Thymus (tissue), 11 donors: ENCODE data around the gene GRHL1. TPM values are rescaled to one million over a fixed set of nuclear protein-coding genes. Genes with fewer than 3 reads are reported as not detected.
"Not testable (repeated sequence)": the region's sequence is repeated elsewhere in the genome, so short reads cannot be mapped to it uniquely, and the experiment has no call there.

Source experiments
- DNase-seq, 9 donors: peaks; one replicate each; pipeline ENCODE4 v3.0.0-alpha.2; 2013; ENCODE audit warnings: low spot score in 9 of 9, low read depth in 6 of 9, missing footprints in 1 of 9
- H3K27ac ChIP-seq, 2 donors: one replicate each; pipeline ENCODE4 v1.5.1; 2013; ENCODE audit warnings: control low read depth in 1 of 2, low read depth in 1 of 2, low read length in 1 of 2, mild to moderate bottlenecking in 1 of 2, moderate library complexity in 1 of 2
- H3K27me3 ChIP-seq, 2 donors: one replicate each; pipeline ENCODE4 v1.5.1; 2013; ENCODE audit warnings: low read length in 1 of 2; ENCODE audit not compliant: control insufficient read depth in 2 of 2, insufficient read depth in 1 of 2
- H3K36me3 ChIP-seq, 2 donors: one replicate each; pipeline ENCODE4 v1.5.1; 2013; ENCODE audit warnings: low read length in 1 of 2, mild to moderate bottlenecking in 1 of 2, moderate library complexity in 1 of 2; ENCODE audit not compliant: control insufficient read depth in 2 of 2, insufficient read depth in 2 of 2
- H3K4me1 ChIP-seq, 2 donors: one replicate each; pipeline ENCODE4 v1.5.1; 2013; ENCODE audit warnings: low read length in 2 of 2; ENCODE audit not compliant: control insufficient read depth in 2 of 2, insufficient read depth in 2 of 2
- H3K4me3 ChIP-seq, 2 donors: one replicate each; pipeline ENCODE4 v1.5.1; 2013; ENCODE audit warnings: low read length in 2 of 2, control low read depth in 1 of 2, mild to moderate bottlenecking in 1 of 2
- H3K9me3 ChIP-seq, 2 donors: one replicate each; pipeline ENCODE4 v1.5.1; 2013; ENCODE audit warnings: low read length in 1 of 2, mild to moderate bottlenecking in 1 of 2; ENCODE audit not compliant: control insufficient read depth in 2 of 2, insufficient read depth in 1 of 2
- WGBS: extraction: QIAGEN DNeasy Blood & Tissue Kit; methylation state at CpG from one replicate; pipeline ENCODE4 v1.1.7; 2013; 5-methylcytosine and 5-hydroxymethylcytosine counted together
- polyA plus RNA-seq: library from polyadenylated mRNA; stranded (reverse); fragments of 200-250 nt; gene quantifications from one replicate; pipeline ENCODE4 v1.2.3, GENCODE V29; 2013
- total RNA-seq: library from RNA; stranded (reverse); fragments of 120-200 nt; gene quantifications from one replicate; pipeline ENCODE4 v1.2.4, GENCODE V29; 2013
- donor health status: healthy.

The GRHL1 gene
- total and polyA plus RNA-seq, 2 donors: 1.2 to 7.9 TPM

- Histone ChIP-seq H3K9me3 (no peaks in the 10 kb centered on the region), H3K27ac (no peak overlapping the region), H3K4me1 (no peaks in the 10 kb centered on the region), H3K36me3 (peaks cover 15 to 48% of the 10 kb centered on the region in 2 donors), H3K27me3 (no peaks in the 10 kb centered on the region), H3K4me3 (no peak overlapping the region)
- DNase-seq: no peak
- WGBS: 97% methylated on average over 3 of the region's 3 CpGs
Observed at GRCh38 chr2:9919512-9919911, 32.0 kb upstream of the GRHL1 start.

- peaks cover 16 to 23% of the 10 kb centered on the region in 2 donors for H3K36me3 ChIP-seq
- not testable (repeated sequence) for DNase-seq, H3K4me1 ChIP-seq, H3K9me3 ChIP-seq, H3K27ac ChIP-seq, H3K27me3 ChIP-seq, H3K4me3 ChIP-seq
- 97% methylated on average over 2 of the region's 2 CpGs for WGBS
Observed at GRCh38 chr2:9927020-9927419, 24.5 kb upstream of the GRHL1 start.

- DNase-seq: no peak
- WGBS: 97% methylated on average over 4 of the region's 4 CpGs
- H3K27ac ChIP-seq: no peak overlapping the region
- H3K4me3 ChIP-seq: no peak overlapping the region
- H3K36me3 ChIP-seq: peaks cover 9 to 15% of the 10 kb centered on the region in 2 donors
- no peaks in the 10 kb centered on the region for H3K4me1 ChIP-seq
- H3K27me3 ChIP-seq: no peaks in the 10 kb centered on the region
- no peaks in the 10 kb centered on the region for H3K9me3 ChIP-seq
Observed at GRCh38 chr2:9937258-9937657, 14.2 kb upstream of the GRHL1 start.

- no peak overlapping the region for H3K27ac ChIP-seq
- H3K27me3 ChIP-seq: no peaks in the 10 kb centered on the region
- H3K36me3 ChIP-seq: peaks cover 9 to 15% of the 10 kb centered on the region in 2 donors
- WGBS: 93% methylated on average over 9 of the region's 9 CpGs
- H3K9me3 ChIP-seq: no peaks in the 10 kb centered on the region
- DNase-seq: no peak
- H3K4me3 ChIP-seq: no peak overlapping the region
- no peaks in the 10 kb centered on the region for H3K4me1 ChIP-seq
Observed at GRCh38 chr2:9937968-9938367, 13.5 kb upstream of the GRHL1 start.

GRCh38 chr2:9939587-9940485 lies 11.7 kb upstream of the GRHL1 start:
- H3K27ac ChIP-seq: no peak overlapping the region
- 82% methylated on average over 9 of the region's 9 CpGs for WGBS
- no peaks in the 10 kb centered on the region for H3K9me3 ChIP-seq
- no peak overlapping the region for H3K4me3 ChIP-seq
- peaks cover 4 to 10% of the 10 kb centered on the region in 2 donors for H3K36me3 ChIP-seq
- no peaks in the 10 kb centered on the region for H3K4me1 ChIP-seq
- no peaks in the 10 kb centered on the region for H3K27me3 ChIP-seq
- no peak for DNase-seq

GRCh38 chr2:9941196-9941995 lies 10.1 kb upstream of the GRHL1 start:
- WGBS: 86% methylated on average over 13 of the region's 13 CpGs
- Histone ChIP-seq H3K4me3 (no peak overlapping the region), H3K27me3 (peaks cover 0 to 2% of the 10 kb centered on the region in 2 donors), H3K27ac (no peak overlapping the region), H3K9me3 (no peaks in the 10 kb centered on the region), H3K4me1 (no peaks in the 10 kb centered on the region), H3K36me3 (peaks cover 0 to 3% of the 10 kb centered on the region in 2 donors)
- DNase-seq: no peak

GRCh38 chr2:9941996-9942390 lies 9.5 kb upstream of the GRHL1 start:
- H3K4me3 ChIP-seq: no peak overlapping the region
- H3K27me3 ChIP-seq: peaks cover 0 to 8% of the 10 kb centered on the region in 2 donors
- no peak overlapping the region for H3K27ac ChIP-seq
- H3K4me1 ChIP-seq: no peaks in the 10 kb centered on the region
- H3K36me3 ChIP-seq: no peaks in the 10 kb centered on the region
- DNase-seq: no peak
- H3K9me3 ChIP-seq: no peaks in the 10 kb centered on the region
- WGBS: 81% methylated on average over 6 of the region's 6 CpGs

GRCh38 chr2:9944330-9944758 lies 7.1 kb upstream of the GRHL1 start:
- 85% methylated on average over 3 of the region's 3 CpGs for WGBS
- no peak for DNase-seq

GRCh38 chr2:9945596-9945995 lies 5.9 kb upstream of the GRHL1 start:
- H3K27ac ChIP-seq: no peak overlapping the region
- WGBS: 92% methylated on average over 7 of the region's 7 CpGs
- peaks cover under 1 to 3% of the 10 kb centered on the region in 2 donors for H3K4me1 ChIP-seq
- no peaks in the 10 kb centered on the region for H3K36me3 ChIP-seq
- H3K4me3 ChIP-seq: no peak overlapping the region
- H3K27me3 ChIP-seq: peaks cover 8 to 30% of the 10 kb centered on the region in 2 donors
- H3K9me3 ChIP-seq: no peaks in the 10 kb centered on the region
- DNase-seq: no peak

More at GRCh38 chr2:9944330-9944758, 7.1 kb upstream of the GRHL1 start:
- no peaks in the 10 kb centered on the region for H3K9me3 ChIP-seq
- no peak overlapping the region for H3K4me3 ChIP-seq
- H3K4me1 ChIP-seq: no peaks in the 10 kb centered on the region
- H3K36me3 ChIP-seq: no peaks in the 10 kb centered on the region
- H3K27me3 ChIP-seq: peaks cover 0 to 17% of the 10 kb centered on the region in 2 donors
- no peak overlapping the region for H3K27ac ChIP-seq
